SU-DHL-6 (cell line): ENCODE measurements around the gene SIK3.

Experiments used
- H2AFZ ChIP-seq: fragments of 200-600 bp; sonication (generic); 2 replicates; pipeline ENCODE4 v1.6.1; 2014; ENCODE audit warnings: low read depth, mild to moderate bottlenecking, moderate library complexity, mixed read lengths, antibody characterized with exemption, low read length; ENCODE audit not compliant: severe bottlenecking
- H3F3A ChIP-seq: fragments of 200-600 bp; shearing (Covaris generic); 2 replicates; pipeline ENCODE4 v1.6.0; 2016; ENCODE audit warnings: antibody characterized with exemption, mild to moderate bottlenecking; ENCODE audit not compliant: insufficient read depth
- H3K27ac ChIP-seq: fragments of 200-600 bp; sonication (generic); 2 replicates; pipeline ENCODE4 v1.5.1; 2016; ENCODE audit warnings: low read depth, mild to moderate bottlenecking, low read length, moderate library complexity, mixed read lengths
- H3K27me3 ChIP-seq: fragments of 200-600 bp; sonication (generic), shearing (Covaris generic); 2 replicates; pipeline ENCODE4 v1.6.0; 2014; ENCODE audit warnings: mild to moderate bottlenecking, low read length
- H3K36me3 ChIP-seq: fragments of 200-600 bp; sonication (generic); 2 replicates; pipeline ENCODE4 v1.6.1; 2014; ENCODE audit warnings: mild to moderate bottlenecking, low read length, mixed read lengths
- H3K4me2 ChIP-seq: fragments of 300-600, 200-600 bp; shearing (Covaris generic), sonication (generic); 2 replicates; pipeline ENCODE4 v1.6.0; 2014; ENCODE audit warnings: low read length, low read depth, mild to moderate bottlenecking; ENCODE audit not compliant: poor library complexity, severe bottlenecking
- H3K4me3 ChIP-seq: fragments of 200-600 bp; sonication (generic); 2 replicates; pipeline ENCODE4 v1.5.1; 2014; ENCODE audit warnings: antibody characterized with exemption, low read length, mild to moderate bottlenecking, mixed read lengths; ENCODE audit not compliant: insufficient read depth, poor library complexity, severe bottlenecking
- H3K79me2 ChIP-seq: fragments of 200-600 bp; sonication (generic); 2 replicates; pipeline ENCODE4 v1.6.1; 2014; ENCODE audit warnings: mild to moderate bottlenecking, low read length, moderate library complexity; ENCODE audit not compliant: insufficient read depth
- H3K9ac ChIP-seq: fragments of 200-600 bp; sonication (generic); 2 replicates; pipeline ENCODE4 v1.7.0; 2014; ENCODE audit warnings: mild to moderate bottlenecking, low read length
- H3K9me2 ChIP-seq: fragments of 200-600 bp; sonication (generic); replicated peaks from 2 replicates; pipeline ENCODE4 v1.6.1; 2014; ENCODE audit warnings: low read length; ENCODE audit not compliant: insufficient read depth
- H3K9me3 ChIP-seq: fragments of 200-600 bp; sonication (generic); 2 replicates; pipeline ENCODE4 v1.6.1; 2014; ENCODE audit warnings: low read length, mixed read lengths; ENCODE audit not compliant: insufficient read depth
- H4K20me1 ChIP-seq: fragments of 200-600 bp; sonication (generic); 2 replicates; pipeline ENCODE4 v1.6.1; 2014; ENCODE audit warnings: low read depth, mild to moderate bottlenecking, antibody characterized with exemption, low read length, moderate library complexity, mixed read lengths
- CTCF ChIP-seq: fragments of 200-600 bp; sonication (generic); IDR thresholded peaks from one replicate; pipeline ENCODE4 v1.5.1; 2017; ENCODE audit warnings: antibody characterized with exemption, mild to moderate bottlenecking, low read length, moderate library complexity; ENCODE audit not compliant: insufficient read depth, poor library complexity, severe bottlenecking
- EZH2phosphoT487 ChIP-seq: fragments of 200-600 bp; sonication (generic), shearing (Covaris generic); conservative IDR thresholded peaks from 2 replicates; pipeline ENCODE4 v1.6.1; 2018; ENCODE audit warnings: mild to moderate bottlenecking, antibody characterized with exemption, low read length, moderate library complexity, mixed read lengths

The SIK3 gene

GRCh38 chr11:117076941-117077691 lies 21.1 kb downstream of the SIK3 start:
- Histone ChIP-seq H3K27me3 (no peaks in the 10 kb centered on the region), H3K27ac (no peak overlapping the region), H3K36me3 (no peaks in the 10 kb centered on the region), H3K9me3 (no peaks in the 10 kb centered on the region), H4K20me1 (peaks cover 9% of the 10 kb centered on the region), H3K4me3 (no peak overlapping the region), H3K79me2 (peaks cover 56% of the 10 kb centered on the region), H2AFZ (no peak overlapping the region), H3K9me2 (no peaks in the 10 kb centered on the region), H3K4me2 (no peak overlapping the region), H3K9ac (no peak overlapping the region), H3F3A (no peaks in the 10 kb centered on the region)
- no peak for TF ChIP-seq EZH2phosphoT487
- TF ChIP-seq CTCF: no peak

- Histone ChIP-seq H3K9me2 (no peaks in the 10 kb centered on the region), H3K36me3 (no peaks in the 10 kb centered on the region), H3K27me3 (no peaks in the 10 kb centered on the region), H3K79me2 (peaks cover 37% of the 10 kb centered on the region), H3F3A (no peaks in the 10 kb centered on the region), H3K9me3 (no peaks in the 10 kb centered on the region), H3K4me2 (no peak overlapping the region), H2AFZ (no peak overlapping the region), H3K4me3 (no peak overlapping the region), H3K9ac (no peak overlapping the region), H3K27ac (no peak overlapping the region), H4K20me1 (peaks cover 9% of the 10 kb centered on the region)
- TF ChIP-seq EZH2phosphoT487: no peak
- no peak for TF ChIP-seq CTCF
Measured at GRCh38 chr11:117075186-117075585, 23.0 kb downstream of the SIK3 start.

GRCh38 chr11:117074119-117074518 lies 24.1 kb downstream of the SIK3 start:
- Histone ChIP-seq H3K27me3 (no peaks in the 10 kb centered on the region), H3K9me3 (no peaks in the 10 kb centered on the region), H3K27ac (no peak overlapping the region), H3F3A (no peaks in the 10 kb centered on the region), H3K36me3 (no peaks in the 10 kb centered on the region), H2AFZ (no peak overlapping the region), H3K9me2 (no peaks in the 10 kb centered on the region), H4K20me1 (peaks cover 19% of the 10 kb centered on the region), H3K4me2 (no peak overlapping the region), H3K4me3 (no peak overlapping the region), H3K9ac (no peak overlapping the region), H3K79me2 (peaks cover 40% of the 10 kb centered on the region)
- TF ChIP-seq CTCF: no peak
- no peak for TF ChIP-seq EZH2phosphoT487
